GM23338 (cell line): ENCODE measurements around the gene MOK. TPM values are rescaled to one million over a fixed set of nuclear protein-coding genes. Genes with fewer than 3 reads are reported as not detected.

Experiments
- ATAC-seq: fragments of 200-7000 bp; cut with Tn5 transposase; 3 replicates; pipeline ENCODE4 v1.9.1; 2020
- DNase-seq: peaks from one replicate; pipeline ENCODE4 v3.0.0-alpha.2; 2015; ENCODE audit warnings: low spot score
- H2AFZ ChIP-seq: fragments of 200-600 bp; sonication (generic); 2 replicates; pipeline ENCODE4 v1.8.0; 2016; ENCODE audit warnings: antibody characterized with exemption, mild to moderate bottlenecking, moderate library complexity
- H3F3A ChIP-seq: fragments of 200-600 bp; sonication (generic); replicated peaks from 2 replicates; pipeline ENCODE4 v1.8.0; 2017; ENCODE audit warnings: antibody characterized with exemption, mixed run types, low read depth
- H3K27ac ChIP-seq: fragments of 200-600 bp; sonication (generic); 2 replicates; pipeline ENCODE4 v1.6.1; 2016; ENCODE audit warnings: low read depth
- H3K27me3 ChIP-seq: fragments of 200-600 bp; sonication (generic); 2 replicates; pipeline ENCODE4 v1.8.0; 2016; ENCODE audit warnings: mild to moderate bottlenecking, mixed run types, moderate library complexity; ENCODE audit not compliant: insufficient read depth
- H3K36me3 ChIP-seq: fragments of 200-600 bp; sonication (generic); 2 replicates; pipeline ENCODE4 v1.8.0; 2016; ENCODE audit warnings: mild to moderate bottlenecking; ENCODE audit not compliant: insufficient read depth
- H3K4me1 ChIP-seq: fragments of 200-600 bp; sonication (generic); 2 replicates; pipeline ENCODE4 v1.8.0; 2016; ENCODE audit warnings: mild to moderate bottlenecking, moderate library complexity; ENCODE audit not compliant: insufficient read depth
- H3K4me2 ChIP-seq: fragments of 200-600 bp; sonication (generic); 2 replicates; pipeline ENCODE4 v1.7.1; 2017; ENCODE audit warnings: mixed run types
- H3K4me3 ChIP-seq: fragments of 200-600 bp; sonication (generic); 2 replicates; pipeline ENCODE4 v1.6.1; 2016; ENCODE audit warnings: mixed run types
- H3K79me2 ChIP-seq: fragments of 200-600 bp; sonication (generic); replicated peaks from 2 replicates; pipeline ENCODE4 v1.8.0; 2017; ENCODE audit warnings: mild to moderate bottlenecking; ENCODE audit not compliant: insufficient read depth
- H3K9me2 ChIP-seq: fragments of 200-600 bp; sonication (generic); 2 replicates; pipeline ENCODE4 v1.8.0; 2017; ENCODE audit not compliant: insufficient read depth
- H4K20me1 ChIP-seq: fragments of 200-600 bp; sonication (generic); replicated peaks from 2 replicates; pipeline ENCODE4 v1.8.0; 2017; ENCODE audit warnings: mild to moderate bottlenecking; ENCODE audit not compliant: insufficient read depth
- H3K27ac Mint-ChIP-seq: 2 replicates; pipeline ENCODE4 v1.8.0; 2020; ENCODE audit warnings: inconsistent platforms, mild to moderate bottlenecking, moderate library complexity, mixed read lengths
- H3K27me3 Mint-ChIP-seq: 3 replicates; pipeline ENCODE4 v1.8.0; 2022; ENCODE audit warnings: low read depth, mild to moderate bottlenecking, moderate library complexity, mixed read lengths, inconsistent platforms; ENCODE audit not compliant: insufficient read depth, poor library complexity
- H3K36me3 Mint-ChIP-seq: 3 replicates; pipeline ENCODE4 v1.8.0; 2021; ENCODE audit warnings: low read depth, mild to moderate bottlenecking, inconsistent platforms, moderate library complexity, mixed read lengths
- H3K4me1 Mint-ChIP-seq: 3 replicates; pipeline ENCODE4 v1.8.0; 2020; ENCODE audit warnings: mild to moderate bottlenecking, inconsistent platforms, mixed read lengths
- H3K4me3 Mint-ChIP-seq: 3 replicates; pipeline ENCODE4 v1.8.0; 2021; ENCODE audit warnings: moderate library complexity, mild to moderate bottlenecking, inconsistent platforms, mixed read lengths
- H3K9me3 Mint-ChIP-seq: 3 replicates; pipeline ENCODE4 v1.8.0; 2020; ENCODE audit warnings: moderate library complexity, mild to moderate bottlenecking, inconsistent platforms, mixed read lengths
- CREB1 ChIP-seq: fragments of 250-450 bp; sonication (Bioruptor Pico); IDR thresholded peaks from 2 replicates; pipeline ENCODE4 v1.5.0; 2020; ENCODE audit warnings: low read depth, mild to moderate bottlenecking, moderate library complexity
- CTCF ChIP-seq, 2 experiments: fragments of 200-600 bp in 1 of 2; sonication (generic) in 1 of 2; conservative IDR thresholded peaks; 2 replicates each; pipeline versions ENCODE4 v1.5.1 to v1.6.1; 2016 to 2017; ENCODE audit warnings: antibody characterized with exemption in 2 of 2, low read depth in 2 of 2, mild to moderate bottlenecking in 2 of 2, moderate library complexity in 1 of 2
- ETS1 ChIP-seq: IDR thresholded peaks from 2 replicates; pipeline ENCODE4 v1.6.1; 2016; ENCODE audit warnings: antibody characterized with exemption
- EZH2 ChIP-seq: fragments of 200-600 bp; sonication (generic); IDR thresholded peaks from one replicate; pipeline ENCODE4 v1.8.0; 2017; ENCODE audit warnings: antibody characterized with exemption, mild to moderate bottlenecking, low read depth; ENCODE audit not compliant: unreplicated experiment
- EZH2phosphoT487 ChIP-seq: fragments of 200-600 bp; sonication (generic); IDR thresholded peaks from one replicate; pipeline ENCODE4 v1.8.1; 2018; ENCODE audit warnings: antibody characterized with exemption; ENCODE audit not compliant: unreplicated experiment
- JUNB ChIP-seq: IDR thresholded peaks from one replicate; pipeline ENCODE4 v1.6.1; 2016; ENCODE audit warnings: antibody characterized with exemption; ENCODE audit not compliant: unreplicated experiment
- NANOG ChIP-seq: IDR thresholded peaks from 2 replicates; pipeline ENCODE4 v1.6.1; 2016; ENCODE audit warnings: antibody characterized with exemption, borderline replicate concordance
- POLR2AphosphoS5 ChIP-seq: IDR thresholded peaks from 2 replicates; pipeline ENCODE4 v1.6.1; 2016; ENCODE audit warnings: antibody characterized with exemption, low read depth
- REST ChIP-seq: IDR thresholded peaks from one replicate; pipeline ENCODE4 v1.6.1; 2018; ENCODE audit warnings: antibody characterized with exemption; ENCODE audit not compliant: unreplicated experiment
- STAT1 ChIP-seq: IDR thresholded peaks from one replicate; pipeline ENCODE4 v1.6.1; 2016; ENCODE audit warnings: antibody characterized with exemption; ENCODE audit not compliant: unreplicated experiment
- ZNF114 ChIP-seq: fragments of 250-450 bp; sonication (Bioruptor Pico); IDR thresholded peaks from 2 replicates; pipeline ENCODE4 v1.5.0; 2020; ENCODE audit warnings: mild to moderate bottlenecking, moderate library complexity
- ZNF331 ChIP-seq: fragments of 250-450 bp; sonication (Bioruptor Pico); IDR thresholded peaks from 2 replicates; pipeline ENCODE4 v1.5.0; 2020; ENCODE audit warnings: low read depth, mild to moderate bottlenecking, moderate library complexity
- ZNF462 ChIP-seq: fragments of 250-450 bp; sonication (Bioruptor Pico); IDR thresholded peaks from 2 replicates; pipeline ENCODE4 v1.5.0; 2020; ENCODE audit warnings: mild to moderate bottlenecking, moderate library complexity
- polyA plus RNA-seq: library from polyadenylated mRNA; unstranded; fragments of >200 nt; fragmentation: Nextera tagmentation; extraction: Ambion mirVana; gene quantifications from 2 replicates; pipeline ENCODE4 v1.2.1, GENCODE V29; 2016
- total RNA-seq: library from RNA; depleted of rRNA; stranded (reverse); fragments of >200 nt; shearing (Covaris generic); gene quantifications from 2 replicates; pipeline ENCODE4 v1.2.3, GENCODE V29; 2014

The MOK gene
- total and polyA plus RNA-seq, 2 experiments from 2014 or later: 3.1 TPM

- Mint-ChIP-seq H3K36me3 (no peaks in the 10 kb centered on the region; the same call in 2 of the 3 replicates), H3K27ac (no peak overlapping the region), H3K4me1 (no peaks in the 10 kb centered on the region; the same call in 2 of the 3 replicates), H3K4me3 (no peak overlapping the region), H3K27me3 (peaks cover 8% of the 10 kb centered on the region), H3K9me3 (no peaks in the 10 kb centered on the region)
- Histone ChIP-seq H3K79me2 (no peaks in the 10 kb centered on the region), H3K36me3 (no peaks in the 10 kb centered on the region), H3K9me2 (no peaks in the 10 kb centered on the region), H3K4me2 (no peak overlapping the region), H3K27ac (no peak overlapping the region), H3K27me3 (no peaks in the 10 kb centered on the region), H2AFZ (no peak overlapping the region), H3K4me1 (no peaks in the 10 kb centered on the region), H3F3A (no peaks in the 10 kb centered on the region), H4K20me1 (no peaks in the 10 kb centered on the region; the same call in 1 of the 2 replicates), H3K4me3 (no peak overlapping the region)
- TF ChIP-seq NANOG (no peak), JUNB (no peak), STAT1 (no peak), REST (no peak), POLR2AphosphoS5 (no peak), ETS1 (no peak), ZNF331 (no peak), CREB1 (CRISPR knock-in tag) (no peak), CTCF (conservative IDR thresholded peaks at IDR 0.05; ENCODE audit: low read depth in 2 of 2) (no peak), EZH2phosphoT487 (no peak), ZNF462 (CRISPR knock-in tag) (no peak), EZH2 (no peak), ZNF114 (no peak)
- DNase-seq (no peak), ATAC-seq (no peak)
Measured at GRCh38 chr14:102229739-102230092, 75.2 kb downstream of the MOK start.
